ENCODE data around the gene ABR. TPM values are rescaled to one million over a fixed set of nuclear protein-coding genes. Genes with fewer than 3 reads are reported as not detected.
A peak's percentile ranks its signal among the peaks of the same experiment; 100 is the strongest.

The ABR gene
- total RNA-seq, 1 donor from 2014 or later = 59.7 TPM

DNA sequence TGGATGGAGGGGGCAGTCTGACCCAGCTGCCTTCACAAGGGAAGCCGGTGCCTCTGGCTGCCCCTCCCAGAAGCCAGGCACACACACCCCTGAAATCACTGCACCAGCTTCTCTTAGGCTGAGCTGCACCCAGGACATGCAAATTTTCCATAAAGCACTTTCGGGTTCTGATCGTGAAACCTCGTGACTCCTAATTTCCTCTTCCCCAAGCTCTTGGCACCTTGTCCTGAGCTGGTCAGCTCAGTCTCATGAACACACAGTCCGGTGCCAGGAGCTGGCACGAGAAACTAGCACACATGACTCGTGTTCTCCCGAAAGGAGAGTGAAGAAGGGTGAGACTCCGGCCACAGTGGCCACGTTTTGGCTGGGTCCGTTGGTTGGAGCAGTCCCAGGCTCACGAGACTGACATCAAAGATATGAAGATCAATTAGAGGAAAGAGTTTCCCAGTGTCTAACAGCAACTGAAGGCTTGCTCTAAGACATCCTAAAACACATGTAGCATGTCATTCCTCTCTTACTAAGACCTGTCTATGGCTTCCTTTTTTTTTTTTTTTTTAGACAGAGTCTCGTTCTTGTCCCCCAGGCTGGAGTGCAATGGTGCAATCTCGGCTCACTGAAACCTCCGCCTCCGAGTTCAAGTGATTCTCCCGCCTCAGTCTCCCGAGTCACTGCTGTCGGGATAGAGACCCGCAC lies 9.2 kb upstream of the ABR start:
- H3K4me1 Mint-ChIP-seq = peaks cover 12% of the 10 kb centered on the region
- no peak for TF ChIP-seq CTCF (conservative IDR thresholded peaks at IDR 0.05)
- H3K27ac Mint-ChIP-seq (ENCODE audit: unreplicated experiment) = no peak overlapping the region
- no peaks in the 10 kb centered on the region for H3K36me3 Mint-ChIP-seq (ENCODE audit: low read depth)
- H3K27me3 Mint-ChIP-seq (ENCODE audit: low read depth) = peaks cover 6% of the 10 kb centered on the region
- H3K4me3 Mint-ChIP-seq = no peak overlapping the region
- H3K9me3 Mint-ChIP-seq = no peaks in the 10 kb centered on the region
- no peak for DNase-seq (ENCODE audit: low read depth, low spot score)

- TF ChIP-seq CTCF (conservative IDR thresholded peaks at IDR 0.05) = peak; percentile 96
- DNase-seq (ENCODE audit: low read depth, low spot score) = peak; percentile 89
- no peaks in the 10 kb centered on the region for H3K36me3 Mint-ChIP-seq (ENCODE audit: low read depth)
- peaks cover 10% of the 10 kb centered on the region for H3K27me3 Mint-ChIP-seq (ENCODE audit: low read depth)
- H3K4me3 Mint-ChIP-seq = peak overlapping the region; percentile 31
- H3K9me3 Mint-ChIP-seq = no peaks in the 10 kb centered on the region
- H3K27ac Mint-ChIP-seq (ENCODE audit: unreplicated experiment) = no peak overlapping the region
- peaks cover 19% of the 10 kb centered on the region for H3K4me1 Mint-ChIP-seq
Observed at GRCh38 chr17:1186923-1187771, 7.4 kb upstream of the ABR start.

DNA sequence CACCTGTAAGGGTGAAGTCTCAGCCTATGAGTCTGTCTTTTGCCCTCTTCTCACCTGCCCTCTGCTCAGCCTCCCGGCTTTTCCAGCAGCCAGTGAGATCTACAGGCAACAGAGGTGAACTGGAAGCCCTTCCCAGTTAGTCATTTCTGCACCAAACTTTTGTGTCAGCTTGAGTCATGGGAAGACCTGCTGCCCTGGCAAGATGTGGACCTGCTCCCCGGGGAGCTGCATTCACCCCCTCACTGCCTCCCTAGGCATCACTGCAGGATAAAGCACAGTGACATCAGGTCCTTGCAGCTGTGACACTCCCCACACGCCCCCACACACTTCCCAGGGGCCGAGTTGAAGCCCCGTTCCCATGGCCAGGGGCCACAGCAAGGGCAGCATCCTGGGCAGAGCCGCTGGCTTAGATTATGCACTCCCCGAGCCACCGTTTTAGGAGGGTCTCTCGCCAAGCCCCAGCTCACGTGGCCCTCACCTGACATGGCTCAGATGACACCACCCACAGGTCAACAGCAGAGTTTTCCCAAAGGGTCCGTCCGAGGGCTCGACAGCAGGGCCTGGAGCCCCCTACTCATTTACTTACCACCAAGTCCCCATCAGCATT lies 6.5 kb upstream of the ABR start:
- H3K27ac Mint-ChIP-seq (ENCODE audit: unreplicated experiment) = no peak overlapping the region

GRCh38 chr17:1183171-1183873 lies 3.5 kb upstream of the ABR start:
- H3K4me3 Mint-ChIP-seq = peak overlapping the region; percentile 84
- no peaks in the 10 kb centered on the region for H3K9me3 Mint-ChIP-seq
- peaks cover 27% of the 10 kb centered on the region for H3K4me1 Mint-ChIP-seq
- peaks cover 18% of the 10 kb centered on the region for H3K27me3 Mint-ChIP-seq (ENCODE audit: low read depth)
- no peak overlapping the region for H3K27ac Mint-ChIP-seq (ENCODE audit: unreplicated experiment)
- no peaks in the 10 kb centered on the region for H3K36me3 Mint-ChIP-seq (ENCODE audit: low read depth)
- no peak for DNase-seq (ENCODE audit: low read depth, low spot score)
- TF ChIP-seq CTCF (conservative IDR thresholded peaks at IDR 0.05) = no peak

More for the DNA sequence above, 6.5 kb upstream of the ABR start:
- no peak for DNase-seq (ENCODE audit: low read depth, low spot score)
- Mint-ChIP-seq H3K4me3 (no peak overlapping the region), H3K36me3 (ENCODE audit: low read depth) (no peaks in the 10 kb centered on the region), H3K4me1 (peaks cover 26% of the 10 kb centered on the region), H3K27me3 (ENCODE audit: low read depth) (peaks cover 19% of the 10 kb centered on the region), H3K9me3 (no peaks in the 10 kb centered on the region)
- no peak for TF ChIP-seq CTCF (conservative IDR thresholded peaks at IDR 0.05)

GRCh38 chr17:1182811-1183170 lies 3.0 kb upstream of the ABR start:
- Mint-ChIP-seq H3K36me3 (ENCODE audit: low read depth) (no peaks in the 10 kb centered on the region), H3K27me3 (ENCODE audit: low read depth) (peaks cover 18% of the 10 kb centered on the region), H3K27ac (ENCODE audit: unreplicated experiment) (no peak overlapping the region), H3K4me1 (peaks cover 29% of the 10 kb centered on the region), H3K4me3 (peak overlapping the region; percentile 84), H3K9me3 (no peaks in the 10 kb centered on the region)
- TF ChIP-seq CTCF (conservative IDR thresholded peaks at IDR 0.05) = no peak
- DNase-seq (ENCODE audit: low read depth, low spot score) = no peak
